H1 (cell line): ENCODE results near the gene GPX4. TPM values are rescaled to one million over a fixed set of nuclear protein-coding genes. Genes with fewer than 3 reads are reported as not detected.
A peak's percentile ranks its signal among the peaks of the same experiment; 100 is the strongest.

Experiments used
- CTCF ChIA-PET: fragments of 300-600 bp; sonication (Branson Sonifier 250); formaldehyde crosslinking; loops from one replicate; lab custom pipeline; 2021; ENCODE audit not compliant: partially characterized antibody; lab: Charles Lee
- POLR2A ChIA-PET: fragments of 300-600 bp; sonication (Branson Sonifier 250); formaldehyde crosslinking; loops from one replicate; lab custom pipeline; 2021; ENCODE audit warnings: inconsistent platforms; ENCODE audit not compliant: partially characterized antibody; lab: Charles Lee
- DNase-seq, 2 experiments: peaks; one replicate each; pipeline versions ENCODE4 v3.0.0 to v3.0.0-alpha.2; 2010 to 2022; ENCODE audit warnings: low spot score in 2 of 2, low read depth in 1 of 2, mixed read lengths in 1 of 2
- FAIRE-seq: peaks from 2 replicates; lab custom pipeline; 2011; peaks lifted over from hg19 to GRCh38; lab: Jason Lieb, UNC
- H2AFZ ChIP-seq: 2 replicates; pipeline ENCODE4 v1.8.1; 2012; ENCODE audit warnings: low read length, inconsistent platforms
- H2AK5ac ChIP-seq: 2 replicates; pipeline ENCODE4 v1.6.1; 2013; ENCODE audit warnings: low read depth, low read length
- H2BK120ac ChIP-seq: replicated peaks from 2 replicates; pipeline ENCODE3; 2013; ENCODE audit warnings: low read depth, low read length, inconsistent platforms
- H2BK12ac ChIP-seq: 2 replicates; pipeline ENCODE4 v1.6.1; 2013; ENCODE audit warnings: low read depth, low read length
- H2BK15ac ChIP-seq: 2 replicates; pipeline ENCODE4 v1.6.1; 2013; ENCODE audit warnings: low read length
- H2BK20ac ChIP-seq: 2 replicates; pipeline ENCODE4 v1.6.1; 2013; ENCODE audit warnings: low read length
- H2BK5ac ChIP-seq: 2 replicates; pipeline ENCODE4 v1.6.1; 2013; ENCODE audit warnings: low read depth, low read length
- H3K14ac ChIP-seq: 2 replicates; pipeline ENCODE4 v1.6.1; 2013; ENCODE audit warnings: inconsistent platforms; ENCODE audit not compliant: insufficient read length
- H3K18ac ChIP-seq: 2 replicates; pipeline ENCODE4 v1.6.1; 2013; ENCODE audit warnings: low read length; ENCODE audit errors: extremely low read depth
- H3K23ac ChIP-seq: 2 replicates; pipeline ENCODE4 v1.6.1; 2013; ENCODE audit warnings: inconsistent platforms; ENCODE audit not compliant: insufficient read length
- H3K23me2 ChIP-seq: 2 replicates; pipeline ENCODE4 v1.6.1; 2013; ENCODE audit warnings: low read depth, low read length
- H3K27ac ChIP-seq: 2 replicates; pipeline ENCODE4 v1.6.1; 2011; ENCODE audit warnings: low read depth, low read length, inconsistent platforms
- H3K27me3 ChIP-seq, 4 experiments: replicated peaks in 1 of 4; 1 replicate in 1 of 4; 2 replicates in 3 of 4; pipeline versions ENCODE4 v1.6.1 to v1.8.1; 2011 to 2013; ENCODE audit warnings: low read length in 3 of 4, mild to moderate bottlenecking in 3 of 4, inconsistent platforms in 2 of 4, mixed read lengths in 2 of 4, moderate library complexity in 1 of 4; ENCODE audit not compliant: control insufficient read depth in 3 of 4, insufficient read depth in 3 of 4; ENCODE audit errors: extremely low read depth in 1 of 4
- H3K36me3 ChIP-seq, 4 experiments: 2 replicates each; pipeline versions ENCODE4 v1.6.1 to v1.8.1; 2011 to 2013; ENCODE audit warnings: mild to moderate bottlenecking in 4 of 4, low read length in 3 of 4, moderate library complexity in 2 of 4, control low read depth in 1 of 4, inconsistent platforms in 1 of 4; ENCODE audit not compliant: insufficient read depth in 4 of 4, control insufficient read depth in 2 of 4
- H3K4ac ChIP-seq: replicated peaks from 2 replicates; pipeline ENCODE3; 2013; ENCODE audit warnings: low read length, low read depth, mixed read lengths, inconsistent platforms; ENCODE audit not compliant: insufficient read length
- H3K4me1 ChIP-seq, 4 experiments: replicated peaks in 1 of 4; 1 replicate in 1 of 4; 2 replicates in 3 of 4; pipeline versions ENCODE4 v1.6.1 to v1.8.1; 2011 to 2013; ENCODE audit warnings: low read length in 3 of 4, inconsistent platforms in 2 of 4, mixed read lengths in 1 of 4; ENCODE audit not compliant: insufficient read depth in 4 of 4, control insufficient read depth in 3 of 4
- H3K4me2 ChIP-seq, 2 experiments: 2 replicates each; pipeline versions ENCODE4 v1.6.1 to v1.8.1; 2011 to 2013; ENCODE audit warnings: low read depth in 2 of 2, low read length in 2 of 2, control low read depth in 1 of 2, inconsistent platforms in 1 of 2, mild to moderate bottlenecking in 1 of 2; ENCODE audit not compliant: insufficient read depth in 1 of 2
- H3K4me3 ChIP-seq, 4 experiments: fragments of 200-600, 300-600 bp in 1 of 4; sonication (generic), shearing (Covaris generic), sonication (Bioruptor Twin) in 1 of 4; 2 replicates each; pipeline versions ENCODE4 v1.5.1 to v1.8.1; 2011 to 2016; ENCODE audit warnings: low read length in 4 of 4, low read depth in 3 of 4, control low read depth in 2 of 4, inconsistent platforms in 2 of 4, mild to moderate bottlenecking in 2 of 4, mixed read lengths in 1 of 4, moderate library complexity in 1 of 4; ENCODE audit not compliant: insufficient read depth in 2 of 4; ENCODE audit errors: extremely low read depth in 1 of 4
- H3K56ac ChIP-seq: replicated peaks from 2 replicates; pipeline ENCODE3; 2013; ENCODE audit warnings: low read depth, mild to moderate bottlenecking, mixed read lengths, low read length, inconsistent platforms; ENCODE audit not compliant: insufficient read length
- H3K79me1 ChIP-seq: 2 replicates; pipeline ENCODE4 v1.6.1; 2013; ENCODE audit warnings: low read depth, low read length, control low read depth
- H3K79me2 ChIP-seq, 2 experiments: 2 replicates each; pipeline versions ENCODE4 v1.6.1 to v1.8.1; 2012 to 2013; ENCODE audit warnings: low read length in 2 of 2, mild to moderate bottlenecking in 2 of 2, inconsistent platforms in 1 of 2; ENCODE audit not compliant: insufficient read depth in 2 of 2, control insufficient read depth in 1 of 2
- H3K9ac ChIP-seq, 4 experiments: replicated peaks in 1 of 4; 1 replicate in 1 of 4; 2 replicates in 3 of 4; pipeline versions ENCODE4 v1.6.1 to v1.8.1; 2011 to 2013; ENCODE audit warnings: low read depth in 3 of 4, low read length in 3 of 4, control low read depth in 2 of 4, mild to moderate bottlenecking in 2 of 4, moderate library complexity in 2 of 4, inconsistent platforms in 1 of 4; ENCODE audit errors: extremely low read depth in 1 of 4
- H3K9me3 ChIP-seq, 2 experiments: 2 replicates each; pipeline versions ENCODE4 v1.6.1 to v1.8.1; 2012 to 2013; ENCODE audit warnings: mild to moderate bottlenecking in 2 of 2, moderate library complexity in 2 of 2, control low read depth in 1 of 2, inconsistent platforms in 1 of 2, low read depth in 1 of 2, low read length in 1 of 2, mixed read lengths in 1 of 2; ENCODE audit not compliant: insufficient read depth in 2 of 2
- H4K20me1 ChIP-seq, 2 experiments: replicated peaks in 1 of 2; 2 replicates each; pipeline versions ENCODE3 to v1.8.1; 2011 to 2013; ENCODE audit warnings: inconsistent platforms in 2 of 2, low read length in 2 of 2, mild to moderate bottlenecking in 1 of 2; ENCODE audit not compliant: insufficient read depth in 2 of 2, control insufficient read depth in 1 of 2
- H4K5ac ChIP-seq: 2 replicates; pipeline ENCODE4 v1.6.1; 2013; ENCODE audit warnings: low read length, low read depth, mixed read lengths, inconsistent platforms; ENCODE audit not compliant: insufficient read length
- H4K8ac ChIP-seq: 2 replicates; pipeline ENCODE4 v1.8.0; 2013; ENCODE audit warnings: mild to moderate bottlenecking, moderate library complexity, low read length, inconsistent platforms; ENCODE audit not compliant: insufficient read depth; ENCODE audit errors: extremely low read depth
- H4K91ac ChIP-seq: replicated peaks from 2 replicates; pipeline ENCODE3; 2013; ENCODE audit warnings: low read length, mixed read lengths, inconsistent platforms; ENCODE audit not compliant: insufficient read length
- BRCA1 ChIP-seq: IDR thresholded peaks from 2 replicates; pipeline ENCODE4 v1.6.1; 2012; ENCODE audit warnings: low read depth, low read length, improper control_type of control experiment
- GABPA ChIP-seq: IDR thresholded peaks from 2 replicates; pipeline ENCODE4 v1.6.1; 2011; ENCODE audit warnings: mild to moderate bottlenecking, low read length, moderate library complexity, borderline replicate concordance; ENCODE audit not compliant: insufficient read depth
- HDAC2 ChIP-seq, 2 experiments: fragments of 300-600 bp in 1 of 2; sonication (generic) in 1 of 2; IDR thresholded peaks; 2 replicates each; pipeline ENCODE4 v1.6.1; 2011 to 2012; ENCODE audit warnings: low read depth in 2 of 2, low read length in 2 of 2, mild to moderate bottlenecking in 2 of 2, moderate library complexity in 2 of 2, borderline replicate concordance in 1 of 2, inconsistent platforms in 1 of 2
- SUZ12 ChIP-seq: fragments of 200-600 bp; sonication (generic); IDR thresholded peaks from 2 replicates; pipeline ENCODE4 v1.6.1; 2012; ENCODE audit warnings: mild to moderate bottlenecking, inconsistent platforms, low read length, moderate library complexity, mixed read lengths
- WGBS, 2 experiments: shearing (Covaris generic) in 1 of 2; methylation state at CpG; one replicate each; pipeline versions ENCODE4 v1.1.6 to v1.1.7; 2013 to 2015; ENCODE audit warnings: low lambda C conversion rate in 2 of 2, mixed read lengths in 2 of 2, inconsistent platforms in 1 of 2, low coverage in 1 of 2, missing lambda C conversion rate in 1 of 2; ENCODE audit not compliant: insufficient replicate concordance in 2 of 2, insufficient coverage in 1 of 2, insufficient read length in 1 of 2; ENCODE audit errors: extremely low coverage in 1 of 2, missing lambda C conversion rate in 1 of 2; 5-methylcytosine and 5-hydroxymethylcytosine counted together
- polyA plus RNA-seq, 7 experiments: library from polyadenylated mRNA; depleted of rRNA in 3 of 7; stranded (reverse) in 5 of 7; unstranded in 2 of 7; fragments of >200 nt in 5 of 7; fragments of 200-250 nt in 2 of 7; gene quantifications; 1 replicate in 5 of 7; 2 replicates in 1 of 7; 4 replicates in 1 of 7; pipeline versions ENCODE4 v1.2.1 to v1.2.3, GENCODE V29; 2011 to 2013; ENCODE audit warnings: missing spikeins in 2 of 7, mixed read lengths in 2 of 7
- total RNA-seq: library from RNA; stranded (reverse); fragmentation: NEBNext Ultra II Directional; extraction: Animal tissue kit (Norgen Biotek cat#: 25700); gene quantifications from 2 replicates; pipeline ENCODE4 v1.2.1, GENCODE V29; 2021

The GPX4 gene
- total and polyA plus RNA-seq, 2 of the 8 experiments (the other 6 are each of a cell fraction or from before 2014, with no cell fraction given), result 342 to 693 TPM

- no peak overlapping the region for H3K9ac ChIP-seq
- H3K56ac ChIP-seq, result no peak overlapping the region
- no peak overlapping the region for H3K4ac ChIP-seq
- no peak overlapping the region for H2BK20ac ChIP-seq
- peaks cover 0 to 30% (median 20%) of the 10 kb centered on the region in 4 experiments; a peak in 5 of 7 replicates for H3K27me3 ChIP-seq
- no peak overlapping the region for H4K91ac ChIP-seq
- H3K14ac ChIP-seq, result no peak overlapping the region
- H3K23ac ChIP-seq, result no peak overlapping the region
- FAIRE-seq (no peak), DNase-seq (peak in 1 of 2 experiments; percentile 42)
- H3K4me1 ChIP-seq, result peaks cover 0 to 29% (median 19%) of the 10 kb centered on the region in 4 experiments; a peak in 6 of 7 replicates
- no peak overlapping the region for H2BK5ac ChIP-seq
- no peak for TF ChIP-seq BRCA1
- no peak for TF ChIP-seq SUZ12
- TF ChIP-seq HDAC2 (IDR thresholded peaks at IDR 0.05; ENCODE audit: borderline replicate concordance in 1 of 2, low read depth in 2 of 2, low read length in 2 of 2), result no peak
- TF ChIP-seq GABPA, result no peak
- no peak overlapping the region for H4K5ac ChIP-seq
- no peaks in the 10 kb centered on the region for H3K36me3 ChIP-seq
- H2BK12ac ChIP-seq, result peak overlapping the region; percentile 68; the same call in 1 of the 2 replicates
- no peak overlapping the region for H2BK15ac ChIP-seq
- H2AK5ac ChIP-seq, result 0 out of 2 replicates have a peak overlapping the region, but pooled peaks have one; percentile 65
- peaks cover 14% of the 10 kb centered on the region; the same call in 1 of the 2 replicates for H3K23me2 ChIP-seq
- no peak overlapping the region for H2AFZ ChIP-seq
- no peak overlapping the region for H4K8ac ChIP-seq
- peaks cover 0 to 2% of the 10 kb centered on the region in 2 experiments; a peak in 2 of 4 replicates for H3K9me3 ChIP-seq
- H3K4me3 ChIP-seq, result peak overlapping the region in 1 of 4 experiments; percentile 68; a peak in 1 of 8 replicates
- no peak overlapping the region for H3K27ac ChIP-seq
- no peak overlapping the region for H3K18ac ChIP-seq
- ChIA-PET POLR2A (interaction anchor here (1.1 to 6.9 kb wide), 7 partner anchors 16 to 201 kb away, joined by 3 to 97 read pairs (median 11); partner anchors contain the start of genes ABCA7, CIRBP, CNN2 and RNU6-2), CTCF (interaction anchor here (0.9 to 5.2 kb wide), 4 partner anchors 11 to 39 kb away, joined by 4 to 54 read pairs (median 16); partner anchors contain the start of gene ABCA7)
- no peaks in the 10 kb centered on the region for H3K79me2 ChIP-seq
- peaks cover 1 to 12% of the 10 kb centered on the region in 2 experiments for H4K20me1 ChIP-seq
- 0 out of 4 replicates have a peak overlapping the region, but pooled peaks have one; percentile 35 to 74 for H3K4me2 ChIP-seq
- H2BK120ac ChIP-seq, result peak overlapping the region; percentile 35
- WGBS, 2 experiments, result 92% methylated on average over 39 of the region's 45 CpGs; no CpG with 5 or more reads in 1 of the 2 experiments
- H3K79me1 ChIP-seq, result peaks cover 5% of the 10 kb centered on the region
Observed at GRCh38 chr19:1068009-1069001, 35.5 kb upstream of the GPX4 start.
